Measurements from ENCODE around the gene SVOP.

DNA sequence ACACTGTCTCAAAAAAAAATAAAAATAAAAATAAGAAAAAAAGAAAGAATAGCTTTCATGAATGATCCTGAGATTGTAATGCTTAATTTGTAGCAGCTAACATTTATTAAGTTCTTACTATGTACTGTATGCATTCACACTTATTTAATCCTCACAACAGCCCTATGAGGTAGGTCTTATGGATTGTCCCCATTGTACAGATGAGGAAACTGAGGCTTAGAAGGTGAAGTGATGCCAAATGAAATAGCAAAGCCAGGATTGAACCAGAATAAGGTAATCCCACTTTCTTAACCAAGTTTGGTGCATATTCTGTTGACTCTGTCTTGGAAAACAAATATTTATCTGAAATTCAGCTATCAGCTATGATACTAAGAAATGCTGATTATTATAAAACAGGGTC lies 33.7 kb upstream of the SVOP start:
- TF ChIP-seq POLR2A (IDR thresholded peaks at IDR 0.05; ENCODE audit: low read length) (no peak), GATA1 (IDR thresholded peaks at IDR 0.05; ENCODE audit: low read depth, low read length) (no peak)
